ENCODE results near the gene GMIP. TPM values are rescaled to one million over a fixed set of nuclear protein-coding genes. Genes with fewer than 3 reads are reported as not detected.

Gene GMIP
- total RNA-seq, 1 experiment from 2014 or later, result 17.3 TPM

GRCh38 chr19:19652482-19653295, 9.2 kb upstream of the GMIP start:
- Mint-ChIP-seq H3K27ac (ENCODE audit: unreplicated experiment) (peak overlapping the region; percentile 47), H3K4me1 (ENCODE audit: low read depth, unreplicated experiment) (no peaks in the 10 kb centered on the region), H3K36me3 (ENCODE audit: insufficient read depth, unreplicated experiment) (peaks cover 40% of the 10 kb centered on the region), H3K9me3 (ENCODE audit: low read depth, unreplicated experiment) (no peaks in the 10 kb centered on the region), H3K27me3 (ENCODE audit: unreplicated experiment) (no peaks in the 10 kb centered on the region), H3K4me3 (ENCODE audit: low read depth, unreplicated experiment) (no peak overlapping the region)
- TF ChIP-seq CTCF (IDR thresholded peaks at IDR 0.05; ENCODE audit: unreplicated experiment), result no peak
- DNase-seq, result no peak
- no TSS peak for BruUV-seq (replicated peaks)
- intact Hi-C loops (cut with micrococcal nuclease; ENCODE audit: unreplicated experiment), result no loop called here
- CTCF ChIA-PET, result no interaction called here

- no peak for TF ChIP-seq CTCF (IDR thresholded peaks at IDR 0.05; ENCODE audit: unreplicated experiment)
- no peak for DNase-seq
- CTCF ChIA-PET, result interaction anchor here (0.6 kb wide), 1 partner anchor 10 kb away, joined by 5 read pairs; no protein-coding TSS in a partner anchor
- H3K27me3 Mint-ChIP-seq (ENCODE audit: unreplicated experiment), result no peaks in the 10 kb centered on the region
- no peaks in the 10 kb centered on the region for H3K4me1 Mint-ChIP-seq (ENCODE audit: low read depth, unreplicated experiment)
- no TSS peak for BruUV-seq (replicated peaks)
- intact Hi-C loops (cut with micrococcal nuclease; ENCODE audit: unreplicated experiment), result loop anchor here (2.0 kb wide), 1 partner anchor 38 kb away; no protein-coding TSS in a partner anchor
- H3K4me3 Mint-ChIP-seq (ENCODE audit: low read depth, unreplicated experiment), result no peak overlapping the region
- no peaks in the 10 kb centered on the region for H3K9me3 Mint-ChIP-seq (ENCODE audit: low read depth, unreplicated experiment)
- peaks cover 40% of the 10 kb centered on the region for H3K36me3 Mint-ChIP-seq (ENCODE audit: insufficient read depth, unreplicated experiment)
- no peak overlapping the region for H3K27ac Mint-ChIP-seq (ENCODE audit: unreplicated experiment)
These were observed 7.6 kb upstream of the GMIP start for GRCh38 chr19:19651076-19651475.

- H3K36me3 Mint-ChIP-seq (ENCODE audit: insufficient read depth, unreplicated experiment), result peaks cover 40% of the 10 kb centered on the region
These were observed 6.9 kb upstream of the GMIP start for GRCh38 chr19:19650331-19650730.

GRCh38 chr19:19649580-19649995, 6.1 kb upstream of the GMIP start:
- no peaks in the 10 kb centered on the region for H3K27me3 Mint-ChIP-seq (ENCODE audit: unreplicated experiment)
- CTCF ChIA-PET, result interaction anchor here (0.6 to 1.1 kb wide), 2 partner anchors 14 to 341 kb away, joined by 3 read pairs; partner anchors contain the start of gene ATP13A1
- intact Hi-C loops (cut with micrococcal nuclease; ENCODE audit: unreplicated experiment), result no loop called here

More at GRCh38 chr19:19650331-19650730, 6.9 kb upstream of the GMIP start:
- CTCF ChIA-PET, result no interaction called here
- H3K4me3 Mint-ChIP-seq (ENCODE audit: low read depth, unreplicated experiment), result no peak overlapping the region
- no TSS peak for BruUV-seq (replicated peaks)
- H3K27ac Mint-ChIP-seq (ENCODE audit: unreplicated experiment), result no peak overlapping the region
- intact Hi-C loops (cut with micrococcal nuclease; ENCODE audit: unreplicated experiment), result loop anchor here (2.0 kb wide), 1 partner anchor 38 kb away; no protein-coding TSS in a partner anchor
- no peaks in the 10 kb centered on the region for H3K4me1 Mint-ChIP-seq (ENCODE audit: low read depth, unreplicated experiment)
- no peak for DNase-seq
- no peaks in the 10 kb centered on the region for H3K27me3 Mint-ChIP-seq (ENCODE audit: unreplicated experiment)
- TF ChIP-seq CTCF (IDR thresholded peaks at IDR 0.05; ENCODE audit: unreplicated experiment), result no peak
- H3K9me3 Mint-ChIP-seq (ENCODE audit: low read depth, unreplicated experiment), result no peaks in the 10 kb centered on the region

More at GRCh38 chr19:19649580-19649995, 6.1 kb upstream of the GMIP start:
- TF ChIP-seq CTCF (IDR thresholded peaks at IDR 0.05; ENCODE audit: unreplicated experiment), result no peak
- H3K4me1 Mint-ChIP-seq (ENCODE audit: low read depth, unreplicated experiment), result no peaks in the 10 kb centered on the region
- no peak overlapping the region for H3K4me3 Mint-ChIP-seq (ENCODE audit: low read depth, unreplicated experiment)
- H3K9me3 Mint-ChIP-seq (ENCODE audit: low read depth, unreplicated experiment), result no peaks in the 10 kb centered on the region
- H3K36me3 Mint-ChIP-seq (ENCODE audit: insufficient read depth, unreplicated experiment), result peaks cover 34% of the 10 kb centered on the region
- DNase-seq, result no peak
- H3K27ac Mint-ChIP-seq (ENCODE audit: unreplicated experiment), result no peak overlapping the region
- no TSS peak for BruUV-seq (replicated peaks)
